Measurements from ENCODE around the gene SDR42E1.

GRCh38 chr16:82047374-82047773 lies 36.1 kb upstream of the SDR42E1 start:
- TF ChIP-seq CTCF (IDR thresholded peaks at IDR 0.05) (no peak), REST (IDR thresholded peaks at IDR 0.05; ENCODE audit: insufficient read depth in 1 of 2, low read depth in 2 of 2, low read length in 1 of 2) (no peak)

Measured in Panc1 (cell line).